Measurements from ENCODE around the gene DCD.

DCD gene

GRCh38 chr12:54608769-54609168, 39.4 kb downstream of the DCD start:
- no peak overlapping the region for H3K4me3 ChIP-seq (ENCODE audit: low read length)
- H3K36me3 ChIP-seq (ENCODE audit: control insufficient read depth, low read length), result no peaks in the 10 kb centered on the region
- no peaks in the 10 kb centered on the region for H3F3A ChIP-seq (ENCODE audit: control insufficient read depth, insufficient read depth)
- H3K9me3 ChIP-seq (ENCODE audit: control insufficient read depth, insufficient read depth, low read length), result no peaks in the 10 kb centered on the region
- H3K27ac ChIP-seq (ENCODE audit: low read depth, low read length), result no peak overlapping the region
- peaks cover 31% of the 10 kb centered on the region for H3K27me3 ChIP-seq (ENCODE audit: control insufficient read depth, low read length)
- no peaks in the 10 kb centered on the region for H4K20me1 ChIP-seq (ENCODE audit: control insufficient read depth, insufficient read depth, low read depth, low read length)
- H3K9me2 ChIP-seq (replicated peaks; ENCODE audit: control insufficient read depth, low read length), result no peaks in the 10 kb centered on the region
- H3K4me2 ChIP-seq (ENCODE audit: low read length), result no peak overlapping the region
- H3K79me2 ChIP-seq (ENCODE audit: control insufficient read depth, low read length), result no peaks in the 10 kb centered on the region
- TF ChIP-seq CTCF (IDR thresholded peaks at IDR 0.05; ENCODE audit: low read depth, low read length, poor library complexity, severe bottlenecking) (no peak), EZH2phosphoT487 (IDR thresholded peaks at IDR 0.05; ENCODE audit: borderline replicate concordance, low read length) (no peak)
- no peaks in the 10 kb centered on the region for H3K4me1 ChIP-seq (ENCODE audit: control insufficient read depth, low read length)

- Histone ChIP-seq H3K27me3 (ENCODE audit: control insufficient read depth, low read length) (peaks cover 31% of the 10 kb centered on the region), H3K4me2 (ENCODE audit: low read length) (no peak overlapping the region), H3F3A (ENCODE audit: control insufficient read depth, insufficient read depth) (no peaks in the 10 kb centered on the region), H3K36me3 (ENCODE audit: control insufficient read depth, low read length) (no peaks in the 10 kb centered on the region), H3K4me1 (ENCODE audit: control insufficient read depth, low read length) (no peaks in the 10 kb centered on the region), H4K20me1 (ENCODE audit: control insufficient read depth, insufficient read depth, low read depth, low read length) (no peaks in the 10 kb centered on the region), H3K9me2 (replicated peaks; ENCODE audit: control insufficient read depth, low read length) (no peaks in the 10 kb centered on the region), H3K4me3 (ENCODE audit: low read length) (no peak overlapping the region), H3K79me2 (ENCODE audit: control insufficient read depth, low read length) (no peaks in the 10 kb centered on the region), H3K27ac (ENCODE audit: low read depth, low read length) (no peak overlapping the region), H3K9me3 (ENCODE audit: control insufficient read depth, insufficient read depth, low read length) (no peaks in the 10 kb centered on the region)
- TF ChIP-seq EZH2phosphoT487 (IDR thresholded peaks at IDR 0.05; ENCODE audit: borderline replicate concordance, low read length) (no peak), CTCF (IDR thresholded peaks at IDR 0.05; ENCODE audit: low read depth, low read length, poor library complexity, severe bottlenecking) (no peak)
Measured at GRCh38 chr12:54608156-54608555, 40.0 kb downstream of the DCD start.

GRCh38 chr12:54606556-54606955, 41.6 kb downstream of the DCD start:
- Histone ChIP-seq H3K4me2 (ENCODE audit: low read length) (no peak overlapping the region), H3F3A (ENCODE audit: control insufficient read depth, insufficient read depth) (no peaks in the 10 kb centered on the region)
- TF ChIP-seq CTCF (IDR thresholded peaks at IDR 0.05; ENCODE audit: low read depth, low read length, poor library complexity, severe bottlenecking) (no peak), EZH2phosphoT487 (IDR thresholded peaks at IDR 0.05; ENCODE audit: borderline replicate concordance, low read length) (no peak)

More at GRCh38 chr12:54606556-54606955, 41.6 kb downstream of the DCD start:
- Histone ChIP-seq H3K4me1 (ENCODE audit: control insufficient read depth, low read length) (no peaks in the 10 kb centered on the region), H3K9me2 (replicated peaks; ENCODE audit: control insufficient read depth, low read length) (no peaks in the 10 kb centered on the region), H3K27me3 (ENCODE audit: control insufficient read depth, low read length) (peaks cover 31% of the 10 kb centered on the region), H3K79me2 (ENCODE audit: control insufficient read depth, low read length) (no peaks in the 10 kb centered on the region), H4K20me1 (ENCODE audit: control insufficient read depth, insufficient read depth, low read depth, low read length) (no peaks in the 10 kb centered on the region), H3K27ac (ENCODE audit: low read depth, low read length) (no peak overlapping the region), H3K36me3 (ENCODE audit: control insufficient read depth, low read length) (no peaks in the 10 kb centered on the region), H3K9me3 (ENCODE audit: control insufficient read depth, insufficient read depth, low read length) (no peaks in the 10 kb centered on the region), H3K4me3 (ENCODE audit: low read length) (no peak overlapping the region)

All from DOHH2 (cell line).